NCI-H2227 treated with DMSO at 0.1 percent for 48 hours (cell line): Measurements from ENCODE around the gene DBNDD2.
A peak's percentile ranks its signal among the peaks of the same experiment; 100 is the strongest.

Experiments
- DNase-seq: peaks from one replicate; lab custom pipeline; 2025; lab: John Stamatoyannopoulos, UW

DBNDD2 gene

GRCh38 chr20:45415822-45416637, 7.9 kb downstream of the DBNDD2 start, which contains the start of gene PIGT:
PIGT (plus strand) TSS chr20:45416141; CDS start chr20:45416157, 16 bp downstream.
- peak; percentile 87 for DNase-seq

GRCh38 chr20:45416917-45417316, 8.8 kb downstream of the DBNDD2 start:
- DNase-seq, result no peak

- no peak for DNase-seq
These were observed 11.4 kb downstream of the DBNDD2 start for GRCh38 chr20:45419188-45420091.

- DNase-seq, result no peak
These were observed 12.0 kb downstream of the DBNDD2 start for GRCh38 chr20:45420125-45420524.

GRCh38 chr20:45423700-45424099, 15.6 kb downstream of the DBNDD2 start:
- DNase-seq, result no peak

GRCh38 chr20:45425561-45425960, 17.5 kb downstream of the DBNDD2 start:
- no peak for DNase-seq

- peak; percentile 40 for DNase-seq
These were observed 18.4 kb downstream of the DBNDD2 start for GRCh38 chr20:45426320-45427016.

- DNase-seq, result no peak
These were observed 19.4 kb downstream of the DBNDD2 start for GRCh38 chr20:45427236-45428149.

GRCh38 chr20:45429618-45430017, 21.5 kb downstream of the DBNDD2 start:
- no peak for DNase-seq

GRCh38 chr20:45432294-45432693, 24.2 kb downstream of the DBNDD2 start:
- no peak for DNase-seq

- no peak for DNase-seq
These were observed 25.2 kb downstream of the DBNDD2 start for GRCh38 chr20:45433316-45433715.

- no peak for DNase-seq
These were observed 25.9 kb downstream of the DBNDD2 start for GRCh38 chr20:45433976-45434375.

- peak; percentile 64 for DNase-seq
These were observed 28.8 kb downstream of the DBNDD2 start for GRCh38 chr20:45436732-45437485.

- DNase-seq, result no peak
These were observed 32.3 kb downstream of the DBNDD2 start for GRCh38 chr20:45440424-45440823.

GRCh38 chr20:45440891-45441685, 33.0 kb downstream of the DBNDD2 start:
- no peak for DNase-seq

- no peak for DNase-seq
These were observed 33.7 kb downstream of the DBNDD2 start for GRCh38 chr20:45441746-45442145.

- DNase-seq, result no peak
These were observed 36.0 kb downstream of the DBNDD2 start for GRCh38 chr20:45444050-45444449.

GRCh38 chr20:45445805-45446562, 37.9 kb downstream of the DBNDD2 start:
- DNase-seq, result no peak

GRCh38 chr20:45448270-45448669, 40.2 kb downstream of the DBNDD2 start:
- DNase-seq, result no peak
